Parathyroid adenoma (tissue), 2 donors: Measurements from ENCODE around the gene RNF126.

Source experiments
- H2AFZ ChIP-seq: fragments of 300-600 bp; sonication (generic); one replicate; pipeline ENCODE4 v1.7.0; 2017; ENCODE audit warnings: antibody characterized with exemption, mild to moderate bottlenecking
- H3K27ac ChIP-seq: fragments of 300-600 bp; sonication (generic); one replicate; pipeline ENCODE4 v1.7.0; 2017
- H3K27me3 ChIP-seq: fragments of 300-600 bp; sonication (generic); one replicate; pipeline ENCODE4 v1.7.0; 2017; ENCODE audit warnings: low read length; ENCODE audit not compliant: control insufficient read depth, insufficient read depth
- H3K36me3 ChIP-seq: fragments of 300-600 bp; sonication (generic); one replicate; pipeline ENCODE4 v1.7.0; 2017; ENCODE audit warnings: low read length; ENCODE audit not compliant: control insufficient read depth, insufficient read depth
- H3K4me1 ChIP-seq: fragments of 300-600 bp; sonication (generic); one replicate; pipeline ENCODE4 v1.7.0; 2017; ENCODE audit warnings: control low read depth
- H3K4me2 ChIP-seq: fragments of 300-600 bp; sonication (generic); one replicate; pipeline ENCODE4 v1.7.0; 2017; ENCODE audit warnings: low read length
- H3K4me3 ChIP-seq: fragments of 300-600 bp; sonication (generic); one replicate; pipeline ENCODE4 v1.7.0; 2017; ENCODE audit warnings: low read depth, low read length
- H3K79me2 ChIP-seq: fragments of 300-600 bp; sonication (generic); one replicate; pipeline ENCODE4 v1.7.0; 2017; ENCODE audit warnings: control low read depth
- H3K9ac ChIP-seq: fragments of 300-600 bp; sonication (generic); one replicate; pipeline ENCODE4 v1.7.0; 2017; ENCODE audit warnings: mild to moderate bottlenecking
- H3K9me3 ChIP-seq: fragments of 300-600 bp; sonication (generic); one replicate; pipeline ENCODE4 v1.7.0; 2017; ENCODE audit warnings: low read length; ENCODE audit not compliant: control insufficient read depth
- TF ChIP-seq, protein P1 (sequence below): fragments of 300-600 bp; sonication (generic); IDR thresholded peaks from one replicate; pipeline ENCODE4 v1.7.0; 2017; ENCODE audit warnings: antibody characterized with exemption, mild to moderate bottlenecking
- donor health status: primary hyperparathyroidism.

Gene RNF126

GRCh38 chr19:709196-709964, 46.4 kb upstream of the RNF126 start:
- no peak overlapping the region for H3K27ac ChIP-seq
- H3K27me3 ChIP-seq: no peaks in the 10 kb centered on the region
- H3K4me1 ChIP-seq: no peaks in the 10 kb centered on the region
- no peak overlapping the region for H3K9ac ChIP-seq
- TF ChIP-seq, protein P1, sequence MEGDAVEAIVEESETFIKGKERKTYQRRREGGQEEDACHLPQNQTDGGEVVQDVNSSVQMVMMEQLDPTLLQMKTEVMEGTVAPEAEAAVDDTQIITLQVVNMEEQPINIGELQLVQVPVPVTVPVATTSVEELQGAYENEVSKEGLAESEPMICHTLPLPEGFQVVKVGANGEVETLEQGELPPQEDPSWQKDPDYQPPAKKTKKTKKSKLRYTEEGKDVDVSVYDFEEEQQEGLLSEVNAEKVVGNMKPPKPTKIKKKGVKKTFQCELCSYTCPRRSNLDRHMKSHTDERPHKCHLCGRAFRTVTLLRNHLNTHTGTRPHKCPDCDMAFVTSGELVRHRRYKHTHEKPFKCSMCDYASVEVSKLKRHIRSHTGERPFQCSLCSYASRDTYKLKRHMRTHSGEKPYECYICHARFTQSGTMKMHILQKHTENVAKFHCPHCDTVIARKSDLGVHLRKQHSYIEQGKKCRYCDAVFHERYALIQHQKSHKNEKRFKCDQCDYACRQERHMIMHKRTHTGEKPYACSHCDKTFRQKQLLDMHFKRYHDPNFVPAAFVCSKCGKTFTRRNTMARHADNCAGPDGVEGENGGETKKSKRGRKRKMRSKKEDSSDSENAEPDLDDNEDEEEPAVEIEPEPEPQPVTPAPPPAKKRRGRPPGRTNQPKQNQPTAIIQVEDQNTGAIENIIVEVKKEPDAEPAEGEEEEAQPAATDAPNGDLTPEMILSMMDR: no peak
- no peaks in the 10 kb centered on the region for H3K9me3 ChIP-seq
- H3K36me3 ChIP-seq: no peaks in the 10 kb centered on the region
- H3K79me2 ChIP-seq: no peaks in the 10 kb centered on the region
- no peak overlapping the region for H2AFZ ChIP-seq
- H3K4me2 ChIP-seq: peak overlapping the region; percentile 83
- peak overlapping the region; percentile 49 for H3K4me3 ChIP-seq

GRCh38 chr19:708154-709143, 45.4 kb upstream of the RNF126 start, which contains the start of gene PALM:
PALM (plus strand) TSS chr19:708935; CDS start chr19:709147, 212 bp downstream.
- Histone ChIP-seq H3K36me3 (no peaks in the 10 kb centered on the region), H3K79me2 (no peaks in the 10 kb centered on the region), H3K9ac (no peak within 1 kb of the TSS), H3K4me3 (peak within 1 kb of the TSS; percentile 50), H3K27me3 (no peaks in the 10 kb centered on the region), H3K9me3 (no peaks in the 10 kb centered on the region), H3K4me2 (peak within 1 kb of the TSS; percentile 83), H2AFZ (peak within 1 kb of the TSS; percentile 91), H3K27ac (no peak within 1 kb of the TSS), H3K4me1 (no peaks in the 10 kb centered on the region)
- TF ChIP-seq, protein P1: peak; percentile 6

GRCh38 chr19:704447-704741, 41.4 kb upstream of the RNF126 start:
- Histone ChIP-seq H3K79me2 (no peaks in the 10 kb centered on the region), H3K27me3 (no peaks in the 10 kb centered on the region), H3K9me3 (no peaks in the 10 kb centered on the region), H3K4me1 (no peaks in the 10 kb centered on the region), H3K36me3 (no peaks in the 10 kb centered on the region), H3K27ac (no peak overlapping the region), H3K4me2 (no peak overlapping the region), H3K4me3 (no peak overlapping the region), H2AFZ (no peak overlapping the region), H3K9ac (no peak overlapping the region)
- TF ChIP-seq, protein P1: no peak

DNA sequence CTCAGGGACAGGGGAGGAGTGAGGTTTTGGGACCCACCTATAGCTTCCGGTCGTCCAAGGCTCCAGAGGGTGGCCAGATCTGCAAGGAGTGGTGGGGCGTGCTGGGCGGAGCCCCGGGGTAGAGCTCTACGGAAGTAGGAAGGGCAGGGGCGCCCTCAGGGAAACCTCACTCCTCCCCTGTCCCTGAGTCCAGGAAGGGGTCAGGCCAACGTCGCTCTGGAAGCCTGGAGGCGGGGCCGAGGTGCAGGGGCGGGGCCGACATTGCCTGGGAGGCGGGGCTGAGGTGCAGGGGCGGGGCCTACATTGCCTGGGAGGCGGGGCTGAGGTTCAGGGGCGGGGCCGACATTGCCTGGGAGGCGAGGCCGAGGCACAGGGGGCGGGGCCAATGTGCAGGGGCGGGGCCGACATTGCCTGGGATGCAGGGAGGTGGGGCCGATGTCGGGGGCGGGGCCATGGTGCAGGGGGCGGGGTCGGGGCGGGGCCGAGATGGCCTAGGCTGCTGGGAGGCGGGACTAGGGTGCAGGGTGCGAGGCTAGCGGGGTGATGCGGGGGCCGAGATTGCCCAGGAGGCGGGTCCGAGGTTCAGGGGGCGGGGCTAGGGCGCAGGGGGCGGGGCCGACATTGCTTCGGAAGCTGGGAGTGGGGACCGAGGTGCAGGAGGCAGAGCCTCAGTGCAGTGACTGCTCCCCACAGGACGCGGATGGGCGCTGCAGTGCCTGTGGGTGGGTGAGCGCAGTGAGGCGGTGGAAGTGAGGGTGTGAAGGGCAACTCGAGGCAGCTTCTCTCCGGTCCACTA, 40.8 kb upstream of the RNF126 start:
- Histone ChIP-seq H3K4me3 (no peak overlapping the region), H3K9ac (no peak overlapping the region), H3K79me2 (no peaks in the 10 kb centered on the region), H3K27ac (no peak overlapping the region), H3K36me3 (no peaks in the 10 kb centered on the region), H3K9me3 (no peaks in the 10 kb centered on the region), H3K4me2 (no peak overlapping the region), H3K27me3 (no peaks in the 10 kb centered on the region), H2AFZ (no peak overlapping the region), H3K4me1 (no peaks in the 10 kb centered on the region)
- TF ChIP-seq, protein P1: no peak
